HS-27A (cell line): ENCODE data around the gene FCN2.

Experiments
- DNase-seq: peaks from one replicate; pipeline ENCODE4 v3.0.0-alpha.2; 2012; ENCODE audit warnings: low read depth, missing footprints

Gene FCN2

DNA sequence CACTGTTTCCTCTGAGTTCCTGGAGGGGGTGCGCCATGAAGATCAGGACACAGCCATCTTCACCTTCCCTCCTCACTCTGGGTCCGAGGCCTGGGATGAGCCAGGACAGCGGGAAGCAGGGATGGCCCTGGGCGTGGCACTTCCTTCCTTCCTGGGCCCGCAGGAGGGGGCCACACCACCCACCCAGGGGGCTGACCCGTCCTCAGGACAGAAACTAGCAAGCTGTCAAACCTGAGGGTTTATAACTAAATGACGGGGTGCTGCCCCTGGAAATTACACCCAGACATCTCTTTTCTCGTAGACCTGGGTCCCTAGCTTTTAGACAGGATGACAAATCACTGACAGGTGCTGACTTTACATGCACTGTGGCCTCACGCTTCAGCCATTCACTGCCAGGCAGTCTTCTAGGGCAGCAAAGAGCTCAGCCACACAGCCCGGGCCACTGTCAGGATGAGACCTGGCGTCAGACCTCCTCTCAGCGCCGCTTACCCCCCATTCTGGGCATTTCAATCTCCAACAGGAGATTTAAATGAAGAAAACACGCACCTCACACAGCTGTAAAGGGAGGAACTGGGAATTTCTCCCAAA is 8.1 kb downstream of the FCN2 start:
- no peak for DNase-seq

DNA sequence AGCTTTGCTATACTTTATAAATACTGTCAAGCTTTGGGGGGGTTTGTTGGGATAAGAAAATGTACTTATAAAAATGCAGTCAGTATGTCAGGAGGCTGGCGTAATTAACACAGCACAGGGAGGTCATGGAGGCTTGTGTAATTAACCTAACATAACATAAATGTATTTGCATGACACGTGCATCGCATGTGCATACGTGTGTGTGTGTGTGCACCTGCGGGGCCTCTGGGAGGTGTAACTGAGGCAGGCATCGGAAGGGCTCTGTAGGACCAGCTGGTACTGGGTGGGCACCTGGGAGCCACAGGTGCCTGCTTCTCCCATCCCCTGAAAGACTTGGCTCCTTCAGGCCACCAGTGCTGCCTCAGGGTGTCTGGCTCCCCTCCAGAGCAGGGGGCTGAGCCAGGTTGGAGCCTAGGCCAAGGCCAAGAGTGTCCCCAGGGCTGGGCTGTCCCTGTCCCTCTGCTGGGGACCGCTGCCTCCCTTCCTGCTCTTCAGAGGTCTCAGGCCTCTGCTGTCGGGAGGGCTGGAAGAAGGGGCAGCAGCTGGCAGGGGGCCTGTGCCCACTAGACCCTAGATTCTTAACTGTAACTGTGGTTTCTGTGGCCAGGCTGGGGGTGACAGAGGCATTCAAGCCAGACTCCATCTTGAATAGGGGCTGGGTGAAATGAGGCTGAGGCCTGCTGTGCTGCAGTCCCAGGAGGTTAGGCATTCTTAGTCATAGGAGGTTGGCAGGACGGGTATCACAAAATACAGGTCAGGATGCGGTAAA is 9.0 kb downstream of the FCN2 start:
- DNase-seq: no peak

DNA sequence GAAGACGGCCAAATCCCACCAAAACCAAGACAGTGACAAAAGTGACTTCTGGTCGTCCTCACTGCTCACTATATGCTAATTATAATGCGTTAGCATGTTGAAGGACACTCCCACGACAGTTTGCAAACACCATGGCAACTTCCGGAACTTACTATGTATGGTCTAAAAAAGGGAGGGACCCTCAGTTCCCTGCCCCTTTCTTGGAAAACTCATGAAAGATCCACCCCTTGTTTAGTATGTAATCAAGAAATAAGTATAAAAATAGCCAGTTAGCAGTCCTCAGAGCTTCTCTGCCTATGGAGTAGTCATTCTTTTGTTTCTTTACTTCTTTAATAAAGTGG is 9.5 kb downstream of the FCN2 start:
- DNase-seq: no peak

DNA sequence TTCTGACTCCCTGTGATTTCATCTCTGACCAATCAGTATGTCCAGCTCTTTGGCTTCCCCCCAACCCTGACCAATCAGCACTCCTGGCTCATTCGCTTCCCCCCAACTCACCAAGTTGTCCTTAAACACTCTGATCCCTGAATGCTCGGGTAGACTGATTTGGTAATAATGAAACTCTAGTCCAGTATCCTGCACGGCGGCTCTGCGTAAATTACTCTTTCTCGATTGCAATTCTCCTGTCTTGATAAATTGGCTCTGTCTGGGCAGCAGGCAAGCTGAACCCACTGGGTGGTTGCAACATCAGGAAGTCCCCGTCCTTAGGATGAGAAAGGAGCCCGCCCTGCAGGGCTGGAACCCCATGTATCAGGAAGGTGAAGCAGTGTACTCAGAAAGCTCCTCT is 10.4 kb downstream of the FCN2 start:
- no peak for DNase-seq

DNA sequence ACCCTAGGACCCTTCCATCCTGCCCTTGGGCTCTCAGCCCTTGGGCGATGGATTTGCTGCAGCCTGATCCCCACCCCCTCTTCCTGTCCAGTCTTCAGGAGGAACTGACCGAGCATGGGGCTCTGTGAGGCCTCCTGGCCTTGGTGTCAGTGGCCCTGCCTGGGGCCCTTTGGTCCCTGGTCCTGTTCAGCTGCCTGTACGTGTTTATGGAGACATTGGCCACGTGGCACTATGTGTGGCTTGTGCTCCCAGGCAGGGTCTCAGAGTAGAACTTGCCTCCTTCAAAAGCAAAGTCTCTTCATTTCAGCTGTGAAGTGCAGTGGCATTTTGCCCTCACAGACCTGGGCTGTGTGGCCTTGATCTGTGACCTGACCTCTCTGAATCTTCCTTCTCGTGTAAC is 11.1 kb downstream of the FCN2 start:
- DNase-seq: no peak

DNA sequence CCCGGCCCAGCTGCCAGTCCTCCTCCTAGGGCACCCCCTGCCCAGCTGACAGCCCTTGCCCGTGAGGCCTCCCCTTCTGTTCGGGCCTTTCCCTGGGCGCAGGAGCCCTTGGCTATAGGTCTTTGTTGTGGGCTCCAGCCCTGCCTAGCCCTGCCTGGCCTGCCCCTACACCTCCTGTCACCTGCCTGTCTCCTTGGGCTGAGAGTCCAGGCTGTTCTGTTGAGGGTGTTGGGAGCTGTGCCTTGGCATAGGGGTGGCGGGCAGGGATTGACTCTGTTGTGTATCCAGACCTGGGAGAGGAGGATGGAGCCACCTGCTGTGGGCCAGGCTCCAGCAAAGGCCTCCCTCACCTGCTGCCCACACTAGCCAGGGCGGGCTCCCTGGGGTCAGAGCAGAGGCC is 11.6 kb downstream of the FCN2 start:
- DNase-seq: no peak

DNA sequence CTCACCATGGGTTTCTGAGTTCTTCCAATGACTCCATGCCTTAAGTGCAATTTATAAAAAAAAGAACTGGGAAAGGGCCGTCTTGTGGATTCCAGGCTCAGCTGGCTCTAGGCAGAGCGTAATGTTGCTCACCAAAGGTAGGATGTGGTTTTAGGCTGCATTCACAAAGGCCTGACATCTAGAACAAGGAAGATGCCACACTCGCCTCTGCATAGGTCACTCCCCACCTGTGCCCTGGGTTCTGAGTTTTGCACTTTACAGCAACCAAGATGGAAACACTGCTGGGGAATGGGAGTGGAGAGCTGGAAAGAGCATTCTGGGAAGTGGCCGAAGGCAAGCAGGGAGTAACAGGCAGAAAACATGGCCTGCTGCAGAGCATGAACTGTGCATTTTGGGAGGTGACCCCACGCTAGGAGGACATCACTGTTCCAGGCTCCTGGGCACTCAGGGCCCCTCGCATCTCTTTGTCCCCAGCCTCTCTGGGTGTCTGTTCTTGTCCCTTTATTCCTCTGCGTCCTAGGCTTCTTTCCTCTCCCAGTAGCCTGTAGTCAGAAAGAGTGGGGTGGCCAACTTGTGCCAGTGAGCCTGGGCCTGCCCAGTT is 12.3 kb downstream of the FCN2 start:
- no peak for DNase-seq

DNA sequence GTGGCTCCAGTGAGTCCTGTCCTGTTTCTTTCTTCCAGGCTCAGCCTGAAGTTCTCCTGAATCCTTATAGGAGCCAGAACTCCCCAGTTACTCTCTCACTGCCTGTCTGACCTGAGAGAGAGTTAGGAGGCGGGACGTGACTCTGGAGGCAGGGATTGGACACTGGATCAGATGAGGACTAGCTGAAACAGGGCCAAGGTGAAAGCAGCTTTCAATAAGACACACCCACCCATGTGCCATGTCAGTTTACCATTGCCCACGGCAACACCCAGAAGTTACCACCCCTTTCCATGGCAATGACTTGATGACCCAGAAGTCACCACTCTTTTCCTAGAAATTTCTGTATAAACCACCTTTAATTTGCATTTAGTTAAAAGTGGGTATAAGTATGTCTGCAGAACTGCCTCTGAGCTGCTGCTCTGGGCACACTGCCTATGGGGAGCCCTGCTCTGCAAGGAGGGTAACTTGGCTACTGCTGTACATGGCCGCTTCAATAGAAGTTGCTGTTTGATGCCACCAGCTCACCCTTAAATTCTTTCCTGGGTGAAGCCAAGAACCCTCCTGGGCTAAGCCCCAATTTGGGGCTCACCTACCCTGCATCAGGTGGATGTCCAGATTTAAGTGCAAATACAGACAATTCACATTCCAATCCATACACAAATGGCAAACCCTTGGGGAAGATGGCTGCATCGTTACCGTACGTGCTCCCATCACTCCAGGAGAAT is 13.7 kb downstream of the FCN2 start:
- no peak for DNase-seq

DNA sequence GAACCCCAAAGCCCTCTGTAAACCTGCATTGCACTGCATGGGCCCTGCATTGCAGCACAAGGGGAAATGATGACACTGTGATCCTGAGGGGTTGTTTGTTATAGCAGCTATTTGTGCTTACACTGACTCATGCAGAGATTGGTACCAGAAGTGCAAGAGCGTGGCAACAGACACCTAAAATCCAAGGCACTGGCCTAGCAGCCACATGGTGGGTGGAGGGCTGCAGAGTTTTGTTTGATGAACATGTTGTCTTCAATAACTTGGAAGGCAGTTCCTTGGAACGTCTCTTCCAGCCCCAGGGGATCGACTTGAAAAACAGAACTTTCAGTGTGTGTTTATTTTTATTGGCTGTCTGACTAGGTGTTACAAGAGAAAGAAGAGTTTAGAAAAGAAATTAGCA is 14.5 kb downstream of the FCN2 start:
- no peak for DNase-seq

DNA sequence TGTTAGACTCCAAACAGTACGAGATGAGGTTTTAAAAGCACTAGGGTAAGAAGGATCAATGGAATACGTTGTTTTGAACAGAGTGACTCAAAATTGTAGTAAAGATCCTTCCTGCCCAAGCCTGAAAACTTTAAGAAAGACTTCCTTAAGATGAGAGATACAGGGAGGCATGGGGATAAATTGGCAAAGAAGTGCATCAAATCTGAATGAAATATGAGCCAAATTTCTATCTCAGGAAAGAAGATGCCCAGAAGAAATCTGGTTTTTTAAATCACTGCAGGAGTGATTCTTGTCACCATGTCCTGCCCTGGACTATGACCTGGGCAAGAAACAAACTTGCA is 14.9 kb downstream of the FCN2 start:
- DNase-seq: no peak

DNA sequence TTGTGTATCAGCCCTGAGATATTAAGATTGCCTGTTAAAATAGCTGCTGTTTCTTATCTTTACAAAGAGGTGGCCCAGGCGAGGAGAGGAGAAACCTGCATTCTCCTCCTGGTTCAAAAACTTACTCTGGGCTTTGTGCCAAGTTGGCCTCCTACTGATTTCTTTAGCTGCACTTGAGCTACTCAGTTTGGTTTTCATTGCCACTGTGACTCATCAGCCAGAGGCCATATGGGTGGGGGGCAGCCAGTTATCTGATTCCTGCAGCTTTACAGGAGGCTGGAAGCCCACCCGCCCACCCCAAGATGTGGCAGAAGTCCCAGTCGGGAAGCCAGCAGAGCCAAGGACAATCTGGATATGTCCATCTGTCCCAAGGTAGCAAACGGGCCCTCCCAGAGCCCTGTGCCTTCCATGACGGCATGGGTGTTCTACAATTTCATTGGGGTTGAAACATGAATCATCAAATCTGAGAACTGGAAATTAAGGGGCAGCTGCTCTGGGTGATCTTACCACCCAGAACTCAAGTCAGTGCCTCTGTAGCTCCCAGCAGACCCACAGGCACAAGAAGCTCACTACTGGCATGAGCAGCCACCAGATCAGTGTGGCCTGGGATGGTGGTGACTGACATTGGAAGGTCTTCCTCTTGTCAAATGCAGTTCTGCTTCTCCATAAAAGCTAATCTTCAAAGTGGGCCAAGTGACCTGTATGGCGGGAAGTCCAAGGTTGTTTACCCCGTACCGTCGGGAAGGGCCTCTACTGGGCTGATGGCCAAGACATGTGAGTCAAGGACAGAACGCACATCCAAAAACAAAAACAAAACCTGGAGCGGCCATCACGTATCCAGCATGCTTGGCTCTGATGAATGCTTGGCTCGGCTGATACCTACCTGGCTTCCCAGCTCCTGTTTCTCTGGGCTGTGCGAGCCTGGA is 15.6 kb downstream of the FCN2 start:
- DNase-seq: no peak

DNA sequence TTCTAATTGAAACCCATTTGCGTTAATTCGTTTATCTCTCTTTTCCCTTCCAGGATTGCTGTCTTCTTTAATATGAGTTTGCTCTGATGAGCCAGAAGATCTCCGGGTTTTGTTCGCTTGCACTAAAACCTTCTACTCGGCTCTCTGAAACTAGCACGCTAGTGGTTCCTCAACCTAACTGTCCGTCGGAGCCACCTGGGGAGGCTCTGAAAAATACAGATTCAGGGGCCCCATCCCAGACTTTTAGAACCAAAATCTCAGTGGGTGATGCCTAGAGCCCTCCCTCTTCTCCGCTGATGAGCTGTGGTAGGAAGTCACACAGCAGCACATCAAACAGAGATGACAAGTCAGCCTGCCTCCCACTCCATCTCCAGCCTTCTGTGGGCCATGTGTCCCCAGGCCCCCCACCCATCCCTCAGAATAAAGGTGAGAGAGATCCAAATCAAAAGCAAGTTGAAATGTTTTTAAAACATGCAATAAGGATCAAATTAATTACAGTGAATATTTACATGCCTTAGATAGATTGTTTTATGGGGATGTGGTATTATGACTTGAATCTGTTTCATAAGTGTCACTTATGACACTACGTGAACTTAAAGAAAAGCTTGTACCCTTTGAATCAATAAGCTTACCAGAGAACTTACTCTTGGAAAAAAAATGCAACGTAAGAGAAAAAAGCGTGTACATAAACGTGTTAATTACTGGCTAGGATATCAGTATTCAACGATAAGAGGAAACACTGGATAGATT is 16.4 kb downstream of the FCN2 start:
- no peak for DNase-seq

DNA sequence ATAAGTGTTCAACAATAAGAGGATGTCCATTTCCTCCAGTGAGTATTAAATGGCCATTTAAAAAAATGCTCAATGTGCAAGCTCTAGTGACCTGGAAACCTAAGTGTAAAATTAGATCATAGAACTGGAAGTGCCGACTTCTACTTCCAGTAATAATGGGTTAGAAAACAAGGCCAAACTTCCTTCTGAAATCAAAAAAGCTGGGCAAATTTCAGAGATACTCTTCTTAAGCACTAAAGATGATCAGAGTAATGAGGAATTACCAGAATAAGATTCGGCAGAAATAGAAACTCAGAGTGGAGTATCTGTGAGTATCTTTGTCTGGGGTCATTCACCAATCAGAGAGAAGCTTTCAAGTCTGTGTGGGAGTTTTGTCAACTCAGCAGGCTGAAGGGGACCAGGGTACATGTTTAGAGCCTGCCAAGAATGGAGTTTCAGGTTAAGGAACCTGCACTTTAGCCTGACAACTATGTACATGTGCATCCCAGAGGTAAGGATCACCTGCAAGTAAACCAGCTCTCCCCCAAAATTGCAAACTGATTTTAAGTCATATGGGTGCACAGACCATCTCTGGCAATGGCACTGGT is 17.1 kb downstream of the FCN2 start:
- DNase-seq: no peak

DNA sequence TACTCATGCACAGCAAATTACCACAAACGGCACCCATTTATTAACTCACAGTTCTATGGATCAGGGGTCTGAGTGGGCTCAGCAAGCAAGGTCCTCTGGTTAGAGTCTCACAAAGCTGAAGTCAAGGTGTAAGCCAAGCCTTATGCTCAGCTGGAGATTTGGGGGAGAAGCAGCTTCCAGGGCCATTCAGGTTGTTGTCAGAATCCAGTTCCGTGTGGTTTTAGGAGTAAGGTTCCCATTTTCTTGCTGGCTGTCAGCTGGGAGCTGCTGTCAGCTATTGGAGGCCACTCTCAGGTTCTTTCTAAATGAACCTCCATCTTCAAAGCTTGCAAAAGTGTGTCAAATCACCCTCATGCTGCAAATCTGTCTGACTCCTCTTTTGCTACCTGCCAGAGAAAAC is 17.7 kb downstream of the FCN2 start:
- DNase-seq: no peak

DNA sequence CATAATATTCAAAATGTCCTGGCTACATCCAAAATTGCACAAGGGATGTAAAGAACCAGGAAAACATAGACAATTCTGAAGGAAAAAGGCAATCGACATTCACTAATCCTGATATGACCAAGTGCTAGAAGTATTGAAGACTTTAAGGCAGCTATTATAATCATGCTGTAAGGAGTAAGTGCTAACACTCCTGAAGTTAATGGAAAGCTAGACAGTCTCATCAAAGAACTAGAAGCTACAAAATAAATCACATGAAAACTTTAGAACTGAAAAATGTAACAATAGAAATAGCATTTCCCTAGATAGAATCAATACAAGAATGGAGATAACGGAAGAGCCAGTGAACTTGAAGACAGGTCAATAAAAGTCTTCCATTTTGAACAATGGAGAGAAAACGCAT is 18.6 kb downstream of the FCN2 start:
- no peak for DNase-seq

DNA sequence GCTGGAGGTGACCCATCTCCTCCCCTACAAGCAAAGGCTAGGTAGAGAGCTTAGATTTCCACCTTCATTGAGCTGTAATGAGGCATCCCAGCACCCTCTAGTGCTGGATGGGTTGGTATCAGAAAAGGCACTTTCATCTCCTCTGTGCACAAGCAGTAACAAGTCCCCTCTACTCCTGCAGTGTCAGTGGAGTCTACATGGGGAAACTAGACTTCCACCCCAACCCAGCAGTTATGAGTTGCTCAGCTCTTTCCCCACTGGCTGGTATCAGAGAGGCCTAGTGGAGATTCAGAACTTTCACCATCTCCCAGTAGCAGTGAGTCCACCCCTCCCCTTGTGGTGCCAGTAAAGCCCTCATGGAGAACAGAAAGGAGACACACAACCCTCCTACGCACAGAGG is 19.2 kb downstream of the FCN2 start:
- DNase-seq: no peak

DNA sequence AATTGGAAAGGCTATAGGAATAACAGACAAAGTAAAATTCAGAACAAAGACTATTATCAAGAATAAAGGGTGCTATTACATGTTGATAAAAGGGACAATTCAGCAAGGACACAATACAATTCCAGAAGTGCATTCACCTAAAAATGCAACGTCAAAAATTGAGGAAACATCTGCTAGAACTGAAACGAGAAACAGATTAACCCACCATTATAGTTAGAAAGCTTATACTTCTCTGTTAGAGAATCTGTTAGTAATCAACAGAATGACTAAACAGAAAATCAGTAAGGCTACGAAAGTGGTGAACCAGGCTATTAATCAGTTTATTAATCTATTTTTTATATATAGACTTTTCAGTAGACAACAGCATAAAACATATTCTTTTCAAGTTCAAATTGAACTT is 22.3 kb downstream of the FCN2 start:
- no peak for DNase-seq

DNA sequence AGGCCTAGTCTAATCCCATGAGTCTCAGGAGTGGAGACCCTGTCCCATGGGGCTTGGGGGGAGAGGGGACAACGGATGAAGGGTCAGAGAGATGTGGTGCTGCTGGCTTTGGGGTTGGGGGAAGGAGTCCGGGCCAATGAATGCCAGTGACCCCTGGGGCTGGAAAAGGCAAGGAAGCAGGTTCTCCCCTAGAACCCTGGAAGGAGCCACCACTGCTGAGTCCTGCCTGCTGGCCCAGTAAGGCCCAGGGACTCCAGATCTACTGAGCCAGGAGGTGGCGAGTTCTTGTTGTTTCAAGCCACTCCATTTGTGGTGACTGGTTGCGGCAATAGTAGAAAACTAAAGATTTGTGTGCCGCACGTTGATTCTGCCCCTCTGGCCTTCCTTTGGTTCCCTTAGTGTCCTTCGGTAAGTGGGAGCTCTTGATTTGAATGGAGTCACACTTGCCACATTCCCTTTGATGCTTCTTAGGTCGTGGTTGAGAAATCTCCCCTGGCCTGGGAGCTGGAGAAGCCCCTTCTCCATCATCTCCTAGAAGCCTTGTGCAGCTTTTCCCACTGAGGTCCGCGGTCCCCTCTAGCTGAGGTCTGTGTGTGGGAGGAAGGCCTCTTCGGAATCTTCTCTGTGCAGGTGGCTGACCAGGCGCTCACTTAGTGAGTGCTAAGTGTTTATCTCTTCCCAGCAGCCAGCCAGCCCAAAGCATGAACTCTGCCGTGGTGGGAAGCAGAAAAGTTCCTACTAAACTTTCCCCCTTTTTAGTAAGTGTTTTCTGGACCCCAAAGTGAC is 28.1 kb downstream of the FCN2 start:
- DNase-seq: no peak

DNA sequence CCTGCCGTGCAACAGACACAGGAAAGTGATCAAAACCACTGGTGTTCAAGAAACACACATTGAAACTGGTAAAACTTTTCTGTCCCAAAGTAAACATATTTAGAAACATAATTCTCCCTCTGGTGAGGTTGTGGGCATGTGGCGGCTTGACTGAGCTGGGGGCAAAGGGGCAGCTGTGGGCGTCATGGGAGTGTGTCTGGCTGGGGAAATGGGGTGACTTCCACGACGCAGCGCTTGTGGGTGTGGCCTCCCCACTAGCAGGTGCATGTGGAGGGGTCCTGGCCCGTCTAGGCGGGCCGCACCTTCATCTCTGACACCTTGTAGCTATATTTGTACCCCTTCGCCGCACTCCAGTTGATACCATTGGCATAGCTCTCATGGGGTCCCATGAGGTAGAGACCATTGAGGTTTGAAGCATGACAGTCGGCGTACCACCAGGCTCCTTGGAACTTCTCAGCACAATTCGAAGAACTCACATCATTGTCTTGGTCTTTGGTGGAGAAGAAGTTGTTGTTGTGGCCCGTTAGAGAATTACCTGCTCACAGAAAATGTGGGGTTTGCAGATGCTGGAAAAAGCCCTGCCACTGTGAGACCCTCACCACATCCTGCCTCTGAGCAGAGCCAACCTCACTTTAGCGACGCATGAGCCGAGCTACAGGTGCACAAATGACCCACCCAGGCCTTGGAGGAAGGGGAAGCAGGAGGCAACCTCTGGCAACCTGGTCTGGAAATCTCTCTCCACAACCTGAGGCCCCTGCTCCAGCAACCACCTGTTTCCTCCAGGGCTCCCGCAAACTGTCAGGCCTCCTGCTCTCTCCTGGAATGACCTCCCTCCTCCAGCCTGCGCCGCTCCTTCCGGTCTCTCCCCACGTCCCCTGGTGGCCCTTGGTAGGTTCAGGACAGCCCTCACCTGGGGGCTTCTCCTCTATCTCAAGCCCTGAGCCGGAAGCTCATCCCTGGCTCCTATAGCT is 29.2 kb downstream of the FCN2 start:
- no peak for DNase-seq
